Measurements from ENCODE around the gene PROK1.

The PROK1 gene

GRCh38 chr1:110472546-110472945 lies 21.6 kb downstream of the PROK1 start:
- no peak for DNase-seq (ENCODE audit: insufficient read length)
- TF ChIP-seq POLR2A (IDR thresholded peaks at IDR 0.05; ENCODE audit: low read depth, low read length) (no peak), TAF1 (IDR thresholded peaks at IDR 0.05; ENCODE audit: borderline replicate concordance, low read depth, low read length) (no peak), POLR2AphosphoS5 (IDR thresholded peaks at IDR 0.05; ENCODE audit: low read depth, low read length) (no peak)
- FAIRE-seq, result no peak

DNA sequence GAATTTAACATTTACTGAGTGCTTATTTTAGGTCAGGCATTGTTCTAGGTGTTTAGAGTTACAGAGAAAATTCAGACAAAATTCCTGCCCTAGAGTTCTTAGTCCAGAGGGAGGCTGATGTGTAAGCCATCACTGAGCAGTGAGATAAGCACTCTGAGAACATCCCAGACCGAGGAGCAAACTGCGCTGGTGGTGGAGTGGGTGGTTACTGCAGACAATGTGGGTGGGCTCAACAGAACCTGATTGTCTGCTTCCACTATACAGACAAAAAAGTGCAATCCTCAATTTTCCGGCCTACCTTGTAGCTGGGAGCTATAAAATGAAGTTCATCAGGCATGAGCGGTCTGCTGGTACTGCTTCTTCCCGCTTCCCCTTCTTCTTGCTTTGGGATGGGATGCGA lies 23.5 kb downstream of the PROK1 start:
- FAIRE-seq (no peak), DNase-seq (ENCODE audit: insufficient read length) (no peak)
- TF ChIP-seq POLR2A (IDR thresholded peaks at IDR 0.05; ENCODE audit: low read depth, low read length) (no peak), POLR2AphosphoS5 (IDR thresholded peaks at IDR 0.05; ENCODE audit: low read depth, low read length) (no peak), TAF1 (IDR thresholded peaks at IDR 0.05; ENCODE audit: borderline replicate concordance, low read depth, low read length) (no peak)

GRCh38 chr1:110475362-110476027 lies 24.5 kb downstream of the PROK1 start:
- no peak for DNase-seq (ENCODE audit: insufficient read length)
- no peak for FAIRE-seq
- no peak for TF ChIP-seq POLR2A (IDR thresholded peaks at IDR 0.05; ENCODE audit: low read depth, low read length)
- no peak for TF ChIP-seq POLR2AphosphoS5 (IDR thresholded peaks at IDR 0.05; ENCODE audit: low read depth, low read length)
- no peak for TF ChIP-seq TAF1 (IDR thresholded peaks at IDR 0.05; ENCODE audit: borderline replicate concordance, low read depth, low read length)

- TF ChIP-seq TAF1 (IDR thresholded peaks at IDR 0.05; ENCODE audit: borderline replicate concordance, low read depth, low read length), result no peak
- TF ChIP-seq POLR2A (IDR thresholded peaks at IDR 0.05; ENCODE audit: low read depth, low read length), result no peak
- TF ChIP-seq POLR2AphosphoS5 (IDR thresholded peaks at IDR 0.05; ENCODE audit: low read depth, low read length), result no peak
- no peak for FAIRE-seq
- DNase-seq (ENCODE audit: insufficient read length), result no peak
These were observed 25.2 kb downstream of the PROK1 start for GRCh38 chr1:110476028-110476765.

DNA sequence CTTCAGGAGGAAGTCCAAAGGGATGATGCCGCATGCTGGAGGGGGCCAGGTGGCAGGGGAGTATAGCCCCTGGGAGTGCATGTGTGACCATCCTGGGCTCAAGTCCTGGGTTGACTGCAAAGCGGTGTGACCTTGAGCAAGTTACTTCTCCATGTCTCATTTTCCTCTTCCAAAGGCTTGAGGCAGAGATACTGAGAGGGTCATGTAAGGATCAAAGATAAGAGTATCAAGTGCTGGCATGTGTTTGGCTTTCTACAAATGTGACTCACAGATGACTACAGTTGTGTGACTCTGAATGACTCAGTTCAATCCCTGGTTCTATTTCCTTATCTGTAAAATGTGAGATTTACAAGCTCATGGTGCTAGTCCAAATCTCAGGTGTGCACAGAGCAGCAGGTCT lies 26.1 kb downstream of the PROK1 start:
- no peak for TF ChIP-seq POLR2A (IDR thresholded peaks at IDR 0.05; ENCODE audit: low read depth, low read length)
- TF ChIP-seq TAF1 (IDR thresholded peaks at IDR 0.05; ENCODE audit: borderline replicate concordance, low read depth, low read length), result no peak
- no peak for TF ChIP-seq POLR2AphosphoS5 (IDR thresholded peaks at IDR 0.05; ENCODE audit: low read depth, low read length)
- FAIRE-seq (no peak), DNase-seq (ENCODE audit: insufficient read length) (no peak)

- no peak for DNase-seq (ENCODE audit: insufficient read length)
- no peak for TF ChIP-seq POLR2AphosphoS5 (IDR thresholded peaks at IDR 0.05; ENCODE audit: low read depth, low read length)
- TF ChIP-seq POLR2A (IDR thresholded peaks at IDR 0.05; ENCODE audit: low read depth, low read length), result no peak
- no peak for TF ChIP-seq TAF1 (IDR thresholded peaks at IDR 0.05; ENCODE audit: borderline replicate concordance, low read depth, low read length)
- no peak for FAIRE-seq
These were observed 26.6 kb downstream of the PROK1 start for GRCh38 chr1:110477445-110477957.

DNA sequence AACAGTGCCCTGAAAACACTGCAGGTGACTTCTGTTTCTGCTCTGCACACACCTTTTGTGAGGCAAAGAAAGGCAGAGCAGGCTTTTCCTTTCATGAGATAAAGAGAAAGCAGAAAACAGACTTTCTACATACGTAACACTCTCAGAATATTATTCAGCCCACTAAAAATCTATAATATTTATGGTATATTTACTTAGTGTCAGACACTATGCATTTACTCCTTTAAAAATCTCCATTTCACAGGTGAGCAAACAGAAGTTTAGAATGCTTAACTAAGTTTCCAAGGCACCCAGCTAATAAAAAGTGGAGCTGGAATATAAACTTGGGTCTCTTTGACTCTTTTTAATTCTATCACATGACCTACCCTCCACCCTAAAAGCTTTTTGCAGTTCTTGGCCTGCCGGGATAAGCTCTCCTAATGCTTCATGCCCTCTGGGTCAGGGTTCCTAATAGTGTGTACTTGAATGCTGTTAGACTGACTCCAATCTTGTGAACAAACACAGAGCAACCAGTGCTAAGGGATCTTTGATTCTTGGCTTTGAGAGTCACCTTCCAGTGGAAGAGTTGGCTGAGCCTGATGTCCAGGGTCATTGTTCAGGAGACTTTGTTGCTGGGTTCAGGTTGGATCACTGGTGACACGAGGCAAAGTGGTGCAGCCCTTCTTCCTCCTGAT lies 27.2 kb downstream of the PROK1 start:
- FAIRE-seq, result no peak
- TF ChIP-seq POLR2A (IDR thresholded peaks at IDR 0.05; ENCODE audit: low read depth, low read length) (no peak), POLR2AphosphoS5 (IDR thresholded peaks at IDR 0.05; ENCODE audit: low read depth, low read length) (no peak), TAF1 (IDR thresholded peaks at IDR 0.05; ENCODE audit: borderline replicate concordance, low read depth, low read length) (no peak)
- DNase-seq (ENCODE audit: insufficient read length), result no peak

DNA sequence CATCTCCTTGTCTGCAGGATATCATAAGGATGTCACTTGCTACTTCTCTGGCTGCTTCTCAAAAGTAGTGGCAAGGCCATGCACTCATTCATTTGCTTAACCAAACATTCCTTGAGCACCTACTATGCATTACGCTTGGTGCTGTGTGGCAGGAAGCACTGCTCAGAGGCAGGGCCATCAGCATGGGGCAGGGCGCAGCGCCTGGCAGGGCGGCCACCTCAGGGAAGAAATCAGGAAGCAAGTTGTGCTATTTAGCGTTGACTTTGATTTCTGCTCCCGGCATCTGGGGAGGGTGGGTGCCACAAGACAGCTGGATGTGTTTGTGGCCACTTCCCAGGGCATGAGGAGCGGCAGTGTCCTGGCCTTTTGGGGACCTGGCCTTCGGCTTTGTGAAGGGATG lies 27.9 kb downstream of the PROK1 start:
- no peak for FAIRE-seq

GRCh38 chr1:110480356-110481096 lies 29.6 kb downstream of the PROK1 start:
- FAIRE-seq, result no peak
- DNase-seq (ENCODE audit: insufficient read length), result no peak
- TF ChIP-seq POLR2A (IDR thresholded peaks at IDR 0.05; ENCODE audit: low read depth, low read length) (no peak), TAF1 (IDR thresholded peaks at IDR 0.05; ENCODE audit: borderline replicate concordance, low read depth, low read length) (no peak), POLR2AphosphoS5 (IDR thresholded peaks at IDR 0.05; ENCODE audit: low read depth, low read length) (no peak)

More for the DNA sequence above, 27.9 kb downstream of the PROK1 start:
- no peak for DNase-seq (ENCODE audit: insufficient read length)
- TF ChIP-seq POLR2AphosphoS5 (IDR thresholded peaks at IDR 0.05; ENCODE audit: low read depth, low read length) (no peak), TAF1 (IDR thresholded peaks at IDR 0.05; ENCODE audit: borderline replicate concordance, low read depth, low read length) (no peak)

- no peak for FAIRE-seq
- DNase-seq (ENCODE audit: insufficient read length), result no peak
- TF ChIP-seq POLR2AphosphoS5 (IDR thresholded peaks at IDR 0.05; ENCODE audit: low read depth, low read length) (no peak), POLR2A (IDR thresholded peaks at IDR 0.05; ENCODE audit: low read depth, low read length) (no peak), TAF1 (IDR thresholded peaks at IDR 0.05; ENCODE audit: borderline replicate concordance, low read depth, low read length) (no peak)
These were observed 31.1 kb downstream of the PROK1 start for GRCh38 chr1:110481968-110482623.
